BLaER1 treated with 17β-estradiol and CSF1 and Interleukin-3, amounts not matched to agents 10 nM and 100 nM (cell line): Measurements from ENCODE around the gene CTBP2.
"Not testable (repeated sequence)": the region's sequence is repeated elsewhere in the genome, so short reads cannot be mapped to it uniquely, and the experiment has no call there.

Experiments used
- H3K27ac ChIP-seq, 11 experiments: shearing (Covaris generic); formaldehyde crosslinking; 2 replicates each; pipeline ENCODE4 v1.8.1; 2022
- H3K27me3 ChIP-seq, 11 experiments: shearing (Covaris generic); formaldehyde crosslinking; 2 replicates each; pipeline ENCODE4 v1.8.1; 2022
- H3K36me3 ChIP-seq, 11 experiments: shearing (Covaris generic); formaldehyde crosslinking; 2 replicates each; pipeline ENCODE4 v1.8.1; 2022
- H3K4me1 ChIP-seq, 10 experiments: shearing (Covaris generic); formaldehyde crosslinking; 2 replicates each; pipeline ENCODE4 v1.8.1; 2022
- H3K4me2 ChIP-seq, 11 experiments: shearing (Covaris generic); formaldehyde crosslinking; 2 replicates each; pipeline ENCODE4 v1.8.1; 2022
- H3K4me3 ChIP-seq, 10 experiments: shearing (Covaris generic); formaldehyde crosslinking; 2 replicates each; pipeline ENCODE4 v1.8.1; 2022
- H3K9ac ChIP-seq, 11 experiments: shearing (Covaris generic); formaldehyde crosslinking; 2 replicates each; pipeline ENCODE4 v1.8.1; 2022
- H3K9me3 ChIP-seq, 11 experiments: shearing (Covaris generic); formaldehyde crosslinking; replicated peaks in 1 of 11; 2 replicates each; pipeline ENCODE4 v1.8.1; 2022
- H4K20me1 ChIP-seq, 11 experiments: shearing (Covaris generic); formaldehyde crosslinking; 2 replicates each; pipeline ENCODE4 v1.8.1; 2022
- Cebpa-rat ChIP-seq, 11 experiments: shearing (Covaris generic); IDR thresholded peaks; 2 replicates each; pipeline ENCODE4 v1.8.1; 2022

CTBP2 gene

GRCh38 chr10:125172694-125173093 is 12.3 kb upstream of the CTBP2 start:
- Histone ChIP-seq H3K27me3 (no peaks in the 10 kb centered on the region), H3K27ac (no peak overlapping the region), H3K4me1 (peaks cover 0 to 7% (median 3%) of the 10 kb centered on the region in 10 experiments; a peak in 5 of 20 replicates), H3K4me3 (no peak overlapping the region), H3K9ac (no peak overlapping the region), H3K9me3 (no peaks in the 10 kb centered on the region), H3K36me3 (no peaks in the 10 kb centered on the region), H4K20me1 (no peaks in the 10 kb centered on the region), H3K4me2 (no peak overlapping the region)
- no peak for TF ChIP-seq Cebpa-rat (IDR thresholded peaks at IDR 0.05)

- H3K27ac ChIP-seq, result no peak overlapping the region
- H3K9me3 ChIP-seq, result no peaks in the 10 kb centered on the region
- no peaks in the 10 kb centered on the region for H3K27me3 ChIP-seq
- TF ChIP-seq Cebpa-rat (IDR thresholded peaks at IDR 0.05), result 0 out of 22 replicates have a peak, but pooled peaks of 1 of the 11 experiments have one; percentile 21
- no peaks in the 10 kb centered on the region for H3K36me3 ChIP-seq
- H4K20me1 ChIP-seq, result no peaks in the 10 kb centered on the region
- H3K4me3 ChIP-seq, result no peak overlapping the region
- H3K9ac ChIP-seq, result no peak overlapping the region
- peak overlapping the region in 2 of 11 experiments; percentile 16 to 28; a peak in 1 of 22 replicates for H3K4me2 ChIP-seq
- peaks cover 0 to 7% (median 3%) of the 10 kb centered on the region in 10 experiments; a peak in 5 of 20 replicates for H3K4me1 ChIP-seq
These were observed 11.3 kb upstream of the CTBP2 start for GRCh38 chr10:125171402-125172306.

DNA sequence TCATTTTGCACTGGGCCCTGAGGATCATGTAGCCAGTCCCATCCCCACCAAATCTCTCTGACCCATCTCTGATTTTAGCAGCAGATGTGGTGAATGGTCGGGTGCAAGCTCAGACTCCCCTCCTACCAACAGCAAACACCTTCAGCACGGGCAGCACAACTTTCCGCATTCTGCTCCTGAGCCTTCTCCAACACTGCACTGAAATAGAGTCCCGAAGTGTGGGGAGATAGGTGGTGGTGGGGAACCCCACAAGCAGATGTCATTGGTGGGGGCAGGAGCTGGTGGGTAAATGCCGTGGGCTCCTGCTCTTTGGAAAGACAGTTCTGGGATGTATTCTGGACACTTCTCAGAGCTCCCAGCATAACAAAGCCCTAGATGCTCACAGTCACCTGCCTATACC is 9.6 kb upstream of the CTBP2 start:
- H3K4me3 ChIP-seq, result no peak overlapping the region
- no peaks in the 10 kb centered on the region for H3K27me3 ChIP-seq
- H3K4me2 ChIP-seq, result no peak overlapping the region
- H4K20me1 ChIP-seq, result no peaks in the 10 kb centered on the region
- no peak for TF ChIP-seq Cebpa-rat (IDR thresholded peaks at IDR 0.05)
- no peaks in the 10 kb centered on the region for H3K36me3 ChIP-seq
- H3K9me3 ChIP-seq, result no peaks in the 10 kb centered on the region
- peaks cover 0 to 6% (median under 1%) of the 10 kb centered on the region in 10 experiments; a peak in 5 of 20 replicates for H3K4me1 ChIP-seq
- no peak overlapping the region for H3K9ac ChIP-seq
- no peak overlapping the region for H3K27ac ChIP-seq

DNA sequence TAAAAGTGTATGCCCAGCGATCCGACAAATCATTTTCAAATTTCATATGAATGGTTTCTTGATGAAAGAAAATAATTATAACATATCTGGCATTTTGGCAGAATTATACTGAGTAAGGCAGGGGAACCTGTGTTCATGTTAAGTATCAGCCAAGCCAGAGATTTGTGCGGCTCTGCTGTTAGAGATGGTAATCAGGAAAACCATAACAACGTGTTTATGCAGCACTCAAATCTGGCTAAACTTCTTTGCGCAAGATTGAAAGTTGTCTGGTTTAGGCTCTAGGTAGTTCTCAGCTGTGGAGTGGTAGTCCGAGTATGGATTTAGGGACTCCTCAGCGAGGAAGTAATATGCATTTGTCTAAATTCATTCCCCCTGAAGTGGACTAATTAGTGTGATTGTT is 8.9 kb upstream of the CTBP2 start:
- Histone ChIP-seq H3K4me2 (no peak overlapping the region), H3K36me3 (no peaks in the 10 kb centered on the region), H3K27me3 (peaks cover 0 to 2% (median 0%) of the 10 kb centered on the region in 11 experiments; a peak in 1 of 22 replicates), H4K20me1 (no peaks in the 10 kb centered on the region), H3K4me3 (no peak overlapping the region), H3K9me3 (no peaks in the 10 kb centered on the region), H3K4me1 (peaks cover 0 to 6% (median 3%) of the 10 kb centered on the region in 10 experiments; a peak in 11 of 20 replicates), H3K27ac (no peak overlapping the region), H3K9ac (no peak overlapping the region)
- no peak for TF ChIP-seq Cebpa-rat (IDR thresholded peaks at IDR 0.05)

GRCh38 chr10:125166658-125167057 is 6.3 kb upstream of the CTBP2 start:
- peaks cover 10 to 22% (median 15%) of the 10 kb centered on the region in 10 experiments for H3K4me1 ChIP-seq
- no peak overlapping the region for H3K4me2 ChIP-seq
- H3K9me3 ChIP-seq, result no peaks in the 10 kb centered on the region
- no peak overlapping the region for H3K9ac ChIP-seq
- H4K20me1 ChIP-seq, result no peaks in the 10 kb centered on the region
- H3K4me3 ChIP-seq, result no peak overlapping the region
- no peak overlapping the region for H3K27ac ChIP-seq
- H3K27me3 ChIP-seq, result peaks cover 0 to 3% (median 0%) of the 10 kb centered on the region in 11 experiments; a peak in 1 of 22 replicates
- TF ChIP-seq Cebpa-rat (IDR thresholded peaks at IDR 0.05), result no peak
- H3K36me3 ChIP-seq, result no peaks in the 10 kb centered on the region

- H3K9me3 ChIP-seq, result no peaks in the 10 kb centered on the region
- no peaks in the 10 kb centered on the region for H4K20me1 ChIP-seq
- H3K4me2 ChIP-seq, result no peak overlapping the region
- H3K4me1 ChIP-seq, result peaks cover 9 to 25% (median 15%) of the 10 kb centered on the region in 10 experiments
- H3K9ac ChIP-seq, result no peak overlapping the region
- peaks cover 0 to 3% (median 0%) of the 10 kb centered on the region in 11 experiments; a peak in 1 of 22 replicates for H3K27me3 ChIP-seq
- H3K27ac ChIP-seq, result no peak overlapping the region
- H3K36me3 ChIP-seq, result no peaks in the 10 kb centered on the region
- no peak overlapping the region for H3K4me3 ChIP-seq
- TF ChIP-seq Cebpa-rat (IDR thresholded peaks at IDR 0.05), result no peak
These were observed 5.5 kb upstream of the CTBP2 start for GRCh38 chr10:125165584-125166573.

DNA sequence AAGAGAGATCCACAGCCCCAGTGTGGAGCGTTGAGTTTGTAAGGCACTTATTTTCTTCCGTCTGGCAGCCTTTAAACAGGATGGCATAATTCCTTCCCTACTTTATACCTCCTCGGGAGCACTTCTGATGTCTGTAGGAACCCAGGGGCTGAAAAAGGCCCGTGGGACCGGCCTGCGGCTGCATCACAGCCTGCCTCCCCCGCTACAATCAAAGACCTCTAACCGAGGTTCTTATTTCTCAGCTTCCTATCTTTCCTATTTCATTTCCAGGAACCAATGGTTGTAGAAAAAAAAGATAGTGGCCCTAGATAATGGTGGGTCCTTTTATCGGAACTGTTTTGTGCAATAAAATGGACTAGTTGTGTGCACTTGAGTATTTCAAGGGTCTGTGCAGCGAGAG is 4.1 kb upstream of the CTBP2 start:
- Histone ChIP-seq H3K36me3 (no peaks in the 10 kb centered on the region), H3K27ac (no peak overlapping the region), H3K9ac (no peak overlapping the region), H3K4me3 (no peak overlapping the region), H3K4me1 (peaks cover 9 to 25% (median 15%) of the 10 kb centered on the region in 10 experiments), H3K27me3 (peaks cover 0 to 3% (median 0%) of the 10 kb centered on the region in 11 experiments; a peak in 1 of 22 replicates), H3K4me2 (peak overlapping the region in 8 of 11 experiments; percentile 2 to 36 (median 26); a peak in 12 of 22 replicates), H4K20me1 (no peaks in the 10 kb centered on the region; a peak in 1 of 22 replicates), H3K9me3 (no peaks in the 10 kb centered on the region)
- TF ChIP-seq Cebpa-rat (IDR thresholded peaks at IDR 0.05), result no peak

DNA sequence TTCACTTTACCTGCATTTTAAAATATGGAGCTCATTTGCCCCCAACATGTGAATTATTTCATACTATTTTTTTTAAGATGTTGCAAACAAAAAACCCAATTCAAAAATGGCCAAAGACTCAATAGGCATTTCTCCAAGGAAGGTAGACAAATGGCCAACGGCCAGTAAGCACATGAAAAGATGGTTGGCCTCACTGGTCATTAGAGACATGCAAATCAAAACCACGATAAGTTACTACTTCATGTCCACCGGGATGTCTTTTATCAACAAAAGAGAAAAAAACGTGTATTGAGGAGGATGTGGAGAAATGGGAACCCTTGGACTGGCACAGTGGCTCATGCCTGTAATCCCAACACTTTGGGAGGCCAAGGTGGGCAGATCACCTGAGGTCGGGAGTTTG is 3.4 kb upstream of the CTBP2 start:
- no peak overlapping the region for H3K27ac ChIP-seq
- no peak overlapping the region for H3K9ac ChIP-seq
- peaks cover 0 to 2% (median 0%) of the 10 kb centered on the region in 11 experiments; a peak in 7 of 22 replicates for H4K20me1 ChIP-seq
- H3K4me1 ChIP-seq, result peaks cover 9 to 25% (median 15%) of the 10 kb centered on the region in 10 experiments
- H3K9me3 ChIP-seq, result no peaks in the 10 kb centered on the region
- peak overlapping the region in 9 of 11 experiments; percentile 2 to 36 (median 24); a peak in 12 of 22 replicates for H3K4me2 ChIP-seq
- no peak for TF ChIP-seq Cebpa-rat (IDR thresholded peaks at IDR 0.05)
- H3K4me3 ChIP-seq, result no peak overlapping the region
- peaks cover 0 to 3% (median 0%) of the 10 kb centered on the region in 11 experiments; a peak in 1 of 22 replicates for H3K27me3 ChIP-seq
- no peaks in the 10 kb centered on the region for H3K36me3 ChIP-seq

DNA sequence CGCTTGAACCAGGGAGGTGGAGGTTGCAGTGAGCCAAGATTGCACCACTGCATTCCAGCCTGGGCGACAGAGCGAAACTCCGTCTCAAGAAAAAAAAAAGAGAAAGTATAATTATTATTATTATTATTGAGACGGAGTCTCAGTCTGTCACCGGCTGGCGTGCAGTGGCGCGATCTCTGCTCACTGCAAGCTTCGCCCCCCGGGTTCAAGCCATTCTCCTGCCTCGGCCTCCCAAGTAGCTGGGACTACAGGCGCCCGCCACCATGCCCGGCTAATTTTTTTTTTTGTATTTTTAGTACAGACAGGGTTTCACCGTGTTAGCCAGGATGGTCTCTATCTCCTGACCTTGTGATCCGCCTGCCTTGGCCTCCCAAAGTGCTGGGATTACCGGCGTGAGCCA is 2.9 kb upstream of the CTBP2 start:
- H3K27me3 ChIP-seq, H4K20me1 ChIP-seq: not testable (repeated sequence)

More for the DNA sequence above, 2.9 kb upstream of the CTBP2 start:
- H3K9me3 ChIP-seq, H3K27ac ChIP-seq, H3K9ac ChIP-seq, H3K4me3 ChIP-seq, H3K36me3 ChIP-seq: not testable (repeated sequence)
- Histone ChIP-seq H3K4me1 (peaks cover 9 to 25% (median 15%) of the 10 kb centered on the region in 10 experiments), H3K4me2 (peak overlapping the region in 2 of 11 experiments; percentile 21 to 32; a peak in 2 of 22 replicates)
